ENCODE results near the gene SPON2. TPM values are rescaled to one million over a fixed set of nuclear protein-coding genes. Genes with fewer than 3 reads are reported as not detected.

The SPON2 gene
- total and polyA plus RNA-seq, 7 donors, result 4.1 to 18.5 (median 6.8) TPM

GRCh38 chr4:1175635-1176229 lies 3.3 kb upstream of the SPON2 start:
- Histone ChIP-seq H3K4me1 (peaks cover 73% of the 10 kb centered on the region), H3K4me3 (no peak overlapping the region), H3K27me3 (ENCODE audit: insufficient read depth in 3 of 3, low read length in 2 of 3) (peaks cover 0 to 7% (median 0%) of the 10 kb centered on the region in 3 donors), H3K36me3 (ENCODE audit: insufficient read depth in 1 of 2, low read depth in 1 of 2) (no peaks in the 10 kb centered on the region), H3K27ac (peak overlapping the region; percentile 76), H3K9me3 (no peaks in the 10 kb centered on the region)
- DNase-seq, result no peak
- intact Hi-C loops (cut with DNase I), result no loop called here
- no peak for TF ChIP-seq CTCF (IDR thresholded peaks at IDR 0.05)
- 95 to 98% (median 97%) methylated on average over 7 of the region's 7 CpGs for WGBS, 3 donors
- no peak for ATAC-seq

GRCh38 chr4:1174941-1175634 lies 2.7 kb upstream of the SPON2 start:
- 73 to 80% (median 74%) methylated on average over 20 of the region's 20 CpGs for WGBS, 3 donors
- H3K4me1 ChIP-seq, result peaks cover 73% of the 10 kb centered on the region

GRCh38 chr4:1172971-1173757 lies 781 bp upstream of the SPON2 start:
- peak; percentile 69 to 82 (median 78) for ATAC-seq
- TF ChIP-seq CTCF (IDR thresholded peaks at IDR 0.05), result no peak

More at GRCh38 chr4:1174941-1175634, 2.7 kb upstream of the SPON2 start:
- H3K36me3 ChIP-seq (ENCODE audit: insufficient read depth in 1 of 2, low read depth in 1 of 2), result peaks cover 0 to 3% of the 10 kb centered on the region in 2 donors
- DNase-seq (peak in 1 of 2 donors; percentile 52), ATAC-seq (no peak)
- peak overlapping the region; percentile 76 for H3K27ac ChIP-seq
- H3K9me3 ChIP-seq, result no peaks in the 10 kb centered on the region
- no peak for TF ChIP-seq CTCF (IDR thresholded peaks at IDR 0.05)
- intact Hi-C loops (cut with DNase I), result no loop called here
- H3K27me3 ChIP-seq (ENCODE audit: insufficient read depth in 3 of 3, low read length in 2 of 3), result peaks cover 0 to 7% (median 0%) of the 10 kb centered on the region in 3 donors
- H3K4me3 ChIP-seq, result no peak overlapping the region

GRCh38 chr4:1171311-1172227 lies 814 bp downstream of the SPON2 start:
- intact Hi-C loops (cut with DNase I), result no loop called here
- 12 to 20% (median 16%) methylated on average over 78 to 88 of the region's 88 CpGs for WGBS, 3 donors
- H3K27me3 ChIP-seq (ENCODE audit: insufficient read depth in 3 of 3, low read length in 2 of 3), result peaks cover 0 to 7% (median 0%) of the 10 kb centered on the region in 3 donors
- H3K36me3 ChIP-seq (ENCODE audit: insufficient read depth in 1 of 2, low read depth in 1 of 2), result peaks cover 0 to 8% of the 10 kb centered on the region in 2 donors
- peaks cover 42% of the 10 kb centered on the region for H3K4me1 ChIP-seq
- TF ChIP-seq CTCF (IDR thresholded peaks at IDR 0.05), result no peak
- peak overlapping the region; percentile 55 for H3K4me3 ChIP-seq
- no peak overlapping the region for H3K27ac ChIP-seq
- no peaks in the 10 kb centered on the region for H3K9me3 ChIP-seq
- DNase-seq, result peak; percentile 45 to 67
- no peak for ATAC-seq

More at GRCh38 chr4:1172971-1173757, 781 bp upstream of the SPON2 start:
- H3K4me3 ChIP-seq, result peak overlapping the region; percentile 12
- intact Hi-C loops (cut with DNase I), result no loop called here
- no peaks in the 10 kb centered on the region for H3K9me3 ChIP-seq
- peaks cover 0 to 7% (median 0%) of the 10 kb centered on the region in 3 donors for H3K27me3 ChIP-seq (ENCODE audit: insufficient read depth in 3 of 3, low read length in 2 of 3)
- H3K36me3 ChIP-seq (ENCODE audit: insufficient read depth in 1 of 2, low read depth in 1 of 2), result peaks cover 0 to 8% of the 10 kb centered on the region in 2 donors
- WGBS, 3 donors, result 15 to 30% (median 26%) methylated on average over 14 to 19 of the region's 20 CpGs
- H3K4me1 ChIP-seq, result peaks cover 58% of the 10 kb centered on the region
- H3K27ac ChIP-seq, result peak overlapping the region; percentile 76
- peak; percentile 59 to 73 for DNase-seq

All from psoas muscle (tissue), 8 donors.